Central memory CD4-positive, alpha-beta T cell (primary cell): Measurements from ENCODE around the gene ASAP2.

Experiments used
- DNase-seq: peaks from one replicate; pipeline ENCODE4 v3.0.0; 2022

The ASAP2 gene

DNA sequence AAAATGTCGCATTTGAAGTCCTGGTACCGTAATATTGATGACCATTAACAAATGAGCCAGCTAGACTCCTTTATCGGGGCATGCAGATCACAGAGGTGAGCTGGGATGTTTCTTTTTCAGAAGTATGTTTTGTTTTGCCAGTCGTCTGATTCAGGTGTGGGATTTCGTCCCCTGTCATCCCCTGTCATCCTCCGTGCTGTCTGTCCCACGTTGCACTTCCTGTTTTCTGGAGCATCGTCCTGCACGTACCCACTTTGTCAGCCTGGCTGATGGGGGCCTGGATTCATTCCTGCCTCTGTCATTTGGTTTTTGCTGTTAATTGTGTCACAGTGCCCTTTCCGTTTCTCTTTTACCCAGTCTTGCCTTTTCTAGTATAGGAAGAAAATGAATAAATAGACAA is 72.8 kb downstream of the ASAP2 start:
- no peak for DNase-seq

DNA sequence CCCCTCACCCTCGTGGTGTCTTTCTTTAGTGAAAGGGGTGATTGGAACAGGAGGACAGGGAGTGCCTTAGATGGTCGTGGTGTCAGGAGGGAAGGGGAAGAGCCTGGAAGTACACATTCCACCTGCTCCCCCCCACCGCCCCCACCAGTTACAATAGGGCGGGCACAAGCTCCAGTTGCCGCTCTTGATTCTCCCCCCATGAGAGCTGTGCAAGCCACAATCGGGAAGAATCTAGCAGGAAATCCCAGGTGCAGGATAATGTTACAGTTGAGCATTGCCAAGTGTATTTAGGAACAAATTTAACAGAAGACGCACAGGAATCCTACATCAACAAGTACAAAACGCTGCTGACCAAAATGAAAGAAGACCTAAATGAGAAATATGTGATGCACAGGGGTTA is 73.6 kb downstream of the ASAP2 start:
- no peak for DNase-seq

DNA sequence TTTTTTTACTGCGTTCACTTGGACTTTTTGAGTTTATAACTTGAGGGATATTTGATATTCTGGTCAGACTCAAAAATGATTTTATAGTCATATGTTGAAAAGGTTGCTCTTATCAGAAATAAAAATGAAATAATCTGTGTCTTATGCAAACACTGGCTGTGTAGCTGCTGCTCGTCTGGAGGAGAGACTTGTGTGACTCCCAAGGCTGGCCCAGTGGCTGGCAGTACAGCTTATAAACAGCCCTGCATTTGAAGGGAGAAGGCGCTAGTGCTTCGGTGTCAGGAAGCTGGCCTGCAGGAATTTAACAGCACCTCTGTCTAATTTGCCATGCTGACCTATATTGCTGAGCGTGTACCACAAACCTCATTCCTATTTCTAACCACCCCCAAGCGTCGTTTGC is 74.5 kb downstream of the ASAP2 start:
- DNase-seq, result no peak

DNA sequence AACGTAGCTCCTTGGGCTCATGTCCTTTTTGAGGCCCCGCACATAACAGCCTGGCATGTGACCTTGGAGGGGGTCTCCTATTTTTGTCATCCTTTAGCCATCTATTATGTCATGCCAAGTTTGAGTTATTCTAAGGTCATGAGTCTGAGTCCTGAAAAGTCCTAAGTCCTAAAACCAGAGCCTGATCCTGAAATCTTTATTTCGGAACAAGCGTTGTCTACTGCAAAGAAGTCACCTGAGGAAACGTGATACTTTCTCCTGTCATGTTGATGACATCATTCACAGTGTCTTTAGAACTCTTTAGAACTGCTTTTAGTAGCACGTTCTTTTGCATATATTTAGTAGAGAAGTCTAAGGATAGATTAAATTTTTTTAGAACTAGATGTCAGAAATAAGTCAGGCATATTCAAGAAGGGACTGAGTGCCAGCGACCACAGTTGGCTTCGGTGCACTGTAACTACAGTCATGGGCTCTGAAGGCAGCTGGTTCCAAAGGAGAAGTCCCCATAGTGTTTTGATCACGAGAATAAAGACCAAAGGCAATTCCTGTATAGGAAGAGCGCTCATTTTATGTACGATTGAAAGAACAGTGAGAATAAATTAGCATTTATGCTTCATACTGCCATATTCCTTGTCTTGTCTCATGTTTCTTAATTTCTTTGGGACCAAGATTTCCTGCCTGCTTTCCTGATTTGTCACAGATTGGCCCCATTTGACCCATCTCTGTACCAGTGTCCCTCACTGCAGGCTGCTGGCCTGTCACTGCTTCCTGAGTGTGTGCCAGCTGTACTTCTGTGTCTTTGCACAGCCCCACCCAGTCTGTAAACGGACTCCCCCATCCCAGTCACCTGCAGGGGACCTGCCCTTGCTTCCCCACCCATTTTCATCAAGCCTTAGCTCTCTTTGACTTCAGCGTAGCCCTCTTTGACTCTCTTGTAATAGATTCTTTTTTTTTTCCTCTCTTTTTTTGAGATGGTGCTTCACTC is 75.8 kb downstream of the ASAP2 start:
- DNase-seq, result no peak

DNA sequence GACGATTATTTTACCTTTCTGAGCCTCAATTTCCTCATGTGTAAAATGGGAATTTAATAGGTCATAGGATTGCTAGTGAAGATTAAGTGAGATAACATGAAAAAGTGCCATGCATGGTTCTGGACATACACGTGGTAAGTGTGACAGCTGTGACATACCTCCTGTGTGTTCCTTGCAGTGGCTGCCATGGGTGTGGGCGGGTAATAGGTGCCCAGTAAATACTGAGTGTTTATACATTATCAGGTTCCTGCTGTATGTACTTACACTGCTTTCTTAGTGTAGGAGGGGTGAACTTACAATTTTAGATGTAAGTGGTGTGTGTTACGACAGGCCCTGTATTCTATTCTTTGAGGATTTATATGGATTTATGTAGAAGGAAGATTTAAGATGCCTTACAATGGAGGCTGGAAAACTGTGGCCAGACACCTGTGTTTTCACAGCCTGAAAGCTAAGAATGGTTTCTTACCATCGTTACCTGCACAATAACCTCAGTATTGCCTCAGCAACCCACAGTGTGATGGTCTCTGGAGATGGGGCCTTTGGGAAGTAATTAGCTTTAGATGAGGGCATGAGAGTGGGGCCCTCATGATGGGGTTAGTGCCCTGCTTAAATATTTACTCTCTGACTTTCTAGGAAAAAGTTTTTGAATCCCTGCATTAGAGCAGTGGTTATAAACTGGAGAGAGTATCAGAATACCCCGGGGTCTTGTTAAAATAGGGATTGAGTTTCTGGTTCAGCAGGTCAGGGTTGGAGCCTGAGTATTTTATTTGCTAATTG is 78.1 kb downstream of the ASAP2 start:
- DNase-seq, result no peak

DNA sequence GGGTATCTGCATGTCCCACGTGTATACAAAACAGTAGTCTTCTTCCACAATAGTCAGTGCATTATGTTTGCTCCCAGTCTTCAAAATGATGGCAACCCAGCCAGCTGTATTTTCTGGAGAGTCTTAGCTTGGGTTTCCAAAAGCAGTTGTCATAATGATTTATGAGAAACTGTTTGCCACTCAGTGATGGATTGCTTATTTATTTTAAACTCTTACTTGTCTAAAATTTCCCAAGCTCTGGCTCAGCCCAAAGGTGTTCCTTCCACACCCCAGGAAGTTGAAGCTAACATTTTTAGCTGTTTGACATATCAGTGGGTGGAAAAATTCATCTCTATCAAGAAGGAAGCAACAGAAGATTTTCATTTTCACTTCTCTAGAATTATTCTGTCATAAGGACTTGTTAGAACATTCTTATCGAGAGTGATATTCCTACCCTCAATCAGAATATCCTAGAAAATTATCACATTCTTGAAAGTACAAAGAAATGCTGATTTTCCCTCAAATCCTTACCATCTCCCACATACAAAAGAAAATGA is 78.8 kb downstream of the ASAP2 start:
- DNase-seq, result no peak

DNA sequence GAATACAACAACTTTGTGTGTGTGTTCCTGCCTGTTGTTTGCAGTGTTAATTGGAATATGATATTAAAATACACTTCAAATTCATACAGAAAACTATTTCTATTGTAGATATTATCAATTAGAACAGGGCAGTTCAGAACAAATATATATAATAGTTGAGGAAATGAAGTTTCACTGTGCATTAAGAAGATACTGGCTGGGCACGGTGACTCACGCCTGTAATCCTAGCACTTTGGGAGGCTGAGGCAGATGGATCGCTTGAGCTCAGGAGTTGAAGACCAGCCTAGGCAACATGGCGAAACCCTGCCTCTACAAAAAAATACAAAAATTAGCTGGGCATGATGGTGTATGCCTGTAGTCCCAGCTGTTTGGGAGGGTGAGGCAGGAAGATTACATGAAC is 79.3 kb downstream of the ASAP2 start:
- no peak for DNase-seq

DNA sequence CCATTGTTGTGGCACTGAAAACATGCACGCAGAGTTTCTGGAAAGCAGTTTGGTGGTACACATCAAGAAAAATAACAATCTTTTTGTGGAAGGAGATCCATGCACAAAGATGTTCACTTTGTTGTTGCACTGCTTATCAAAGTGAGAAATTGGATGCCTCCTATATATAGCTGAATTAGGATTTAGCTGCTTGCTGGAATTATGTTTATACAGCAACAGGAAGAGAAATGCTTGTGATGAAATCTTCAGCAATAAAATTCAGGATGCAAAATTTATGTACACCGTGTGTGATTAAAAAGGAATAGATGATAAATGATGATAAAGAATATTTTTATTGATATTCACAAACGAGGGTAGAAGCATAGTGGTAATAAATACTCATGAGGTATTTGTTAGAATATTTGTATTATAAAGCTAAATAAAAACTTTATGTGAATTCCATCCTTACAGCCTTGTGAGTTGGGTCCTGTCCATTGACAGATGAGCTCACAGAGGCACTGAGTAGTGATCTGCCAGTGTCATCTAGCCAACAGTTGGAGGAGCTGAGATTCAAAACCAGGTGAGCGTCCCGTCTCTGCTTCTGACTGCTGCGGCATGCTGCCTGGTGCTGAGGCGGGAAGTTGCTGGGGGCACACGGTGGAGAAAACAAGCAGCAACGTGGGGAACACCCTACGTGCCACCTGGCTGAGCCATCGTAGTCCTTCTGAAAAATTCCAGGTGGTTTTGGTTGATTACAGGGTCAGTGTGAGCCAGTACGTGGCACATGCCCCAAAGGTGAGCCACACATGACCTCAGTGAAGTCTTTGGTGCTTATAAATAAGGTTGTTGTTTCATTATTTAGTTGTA is 80.2 kb downstream of the ASAP2 start:
- no peak for DNase-seq

DNA sequence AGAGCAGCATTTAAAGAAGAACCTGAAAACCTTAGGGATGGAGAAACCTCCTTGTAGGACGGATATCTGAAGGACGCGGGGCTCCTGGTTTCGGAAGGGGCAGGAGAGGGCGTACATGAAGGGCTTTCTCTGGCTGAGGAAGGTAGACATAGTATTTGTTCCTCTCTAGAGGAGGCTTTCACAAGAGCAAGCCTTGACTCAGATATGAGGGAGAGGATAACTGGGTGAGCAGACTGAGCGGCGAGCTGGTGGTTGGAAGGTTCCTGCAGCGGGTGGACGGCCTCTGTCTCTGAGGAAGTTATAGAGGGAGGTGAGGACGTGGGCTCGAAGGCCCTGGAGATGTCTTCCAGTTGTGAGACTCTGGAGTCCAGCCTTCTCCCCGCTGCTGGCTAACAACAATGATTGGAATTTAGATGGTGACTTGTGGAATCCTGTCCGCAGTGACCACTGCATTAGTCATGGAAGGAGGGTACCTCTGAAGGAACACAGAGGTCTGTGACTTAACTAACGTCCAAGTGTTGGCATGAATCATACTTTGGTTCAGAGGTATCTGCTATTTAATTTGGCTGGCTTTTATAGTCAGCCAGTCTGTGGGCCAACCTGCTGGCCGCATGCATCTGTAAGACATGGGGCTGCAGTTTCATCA is 80.9 kb downstream of the ASAP2 start:
- no peak for DNase-seq

DNA sequence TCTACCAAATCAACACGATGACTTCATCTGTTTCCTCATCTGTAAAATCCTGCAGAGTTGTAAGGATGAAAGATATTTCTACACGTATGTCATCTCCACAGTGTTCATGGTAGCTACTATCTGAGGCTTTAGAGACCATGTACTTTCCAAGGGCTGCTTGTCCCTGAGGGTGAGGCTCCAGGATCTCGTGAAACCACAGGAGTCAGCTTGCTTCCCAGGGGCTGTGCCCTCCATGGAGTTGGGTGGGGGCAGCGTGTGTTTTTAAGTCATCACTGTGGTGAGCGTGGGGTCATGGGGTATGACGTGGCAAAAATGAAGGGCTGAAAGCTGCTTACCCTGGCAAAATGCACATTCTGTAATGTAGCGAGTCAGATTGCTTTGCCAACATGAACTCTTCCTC is 81.6 kb downstream of the ASAP2 start:
- DNase-seq, result no peak

DNA sequence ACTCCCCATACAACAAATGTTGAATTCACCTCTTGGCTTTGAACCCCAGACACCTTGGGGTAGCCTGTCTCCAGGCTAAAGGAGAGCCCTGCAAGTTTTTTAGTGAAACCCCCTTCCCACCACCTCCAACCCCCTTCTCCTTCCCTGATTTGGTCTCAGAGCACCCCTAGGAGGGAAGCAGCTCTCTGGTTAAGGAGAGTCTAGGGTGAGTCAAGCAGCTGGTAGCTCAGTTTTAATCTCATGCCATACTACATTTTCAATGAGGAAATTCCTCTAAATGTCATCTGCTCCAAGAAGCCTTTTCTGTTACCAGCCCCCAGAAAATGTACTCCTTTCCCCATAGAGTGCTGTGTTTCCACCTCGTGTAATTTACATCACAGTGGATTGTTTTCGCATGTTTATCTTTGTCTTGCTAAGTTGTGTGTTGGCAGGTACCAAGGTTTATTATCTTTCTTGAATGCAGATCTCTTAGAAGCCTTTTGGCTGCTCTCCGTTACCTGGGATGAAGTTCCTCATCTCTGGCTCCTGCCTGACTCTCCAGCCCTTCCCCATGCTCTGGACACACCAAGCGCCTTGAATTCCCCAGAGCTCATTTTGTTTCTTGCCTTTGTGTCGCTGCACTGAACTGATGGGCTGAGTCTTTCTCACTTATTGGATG is 82.2 kb downstream of the ASAP2 start:
- no peak for DNase-seq

DNA sequence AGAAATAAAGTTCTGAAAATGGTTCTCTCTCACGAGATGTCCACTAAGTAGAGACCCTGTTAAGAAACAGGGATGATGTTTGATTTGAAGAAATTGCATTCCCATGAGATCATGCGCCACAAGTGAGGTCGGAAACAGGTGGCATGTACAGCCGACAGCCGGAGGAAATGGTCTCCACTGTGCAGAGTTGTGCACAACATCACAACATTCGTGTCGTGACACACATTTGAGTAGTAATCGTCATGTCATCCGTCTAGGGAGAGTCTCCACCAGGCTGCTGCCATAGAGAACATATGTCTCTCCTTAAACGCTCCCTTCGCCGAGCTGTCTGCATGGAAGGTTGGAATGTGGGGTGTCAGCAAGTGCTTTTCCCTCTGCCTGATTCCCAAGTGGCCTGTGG is 84.7 kb downstream of the ASAP2 start:
- no peak for DNase-seq

DNA sequence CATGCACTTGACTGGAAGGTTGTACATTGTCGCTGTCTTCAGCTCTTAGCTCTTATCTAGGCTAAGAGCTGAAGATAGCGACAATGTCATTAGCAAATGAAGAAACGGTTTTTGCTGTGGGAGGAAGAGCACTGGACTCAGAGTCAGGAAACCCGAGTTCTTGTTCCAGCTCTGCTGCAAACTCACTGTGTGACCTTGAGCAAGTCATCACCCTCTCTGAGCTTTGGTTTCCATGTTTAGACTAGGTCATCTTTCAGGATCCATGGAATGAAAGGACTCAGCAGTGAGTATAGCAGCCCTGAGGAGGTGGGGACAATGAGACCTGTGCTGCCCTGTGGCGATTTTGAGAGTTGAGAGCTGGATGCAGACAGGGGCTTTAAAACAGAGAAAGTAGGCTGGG is 85.3 kb downstream of the ASAP2 start:
- no peak for DNase-seq

DNA sequence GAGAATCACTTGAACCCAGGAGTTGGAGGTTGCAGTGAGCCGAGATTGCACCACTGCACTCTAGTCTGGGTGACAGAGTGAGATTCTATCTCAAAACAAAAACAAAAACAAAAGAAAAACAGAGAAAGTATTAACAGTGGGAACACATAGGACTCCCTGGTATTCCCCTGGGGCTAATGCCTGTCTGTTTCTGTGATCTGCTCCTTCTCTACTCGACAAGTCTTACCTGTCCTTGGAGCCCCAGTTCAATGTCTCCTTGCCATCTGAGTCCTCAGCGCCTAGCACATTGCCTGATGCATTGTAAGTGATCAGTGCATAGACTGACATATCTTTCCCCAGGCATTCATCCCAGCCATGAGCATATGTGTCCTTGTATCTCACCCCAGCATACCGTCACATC is 85.8 kb downstream of the ASAP2 start:
- no peak for DNase-seq

DNA sequence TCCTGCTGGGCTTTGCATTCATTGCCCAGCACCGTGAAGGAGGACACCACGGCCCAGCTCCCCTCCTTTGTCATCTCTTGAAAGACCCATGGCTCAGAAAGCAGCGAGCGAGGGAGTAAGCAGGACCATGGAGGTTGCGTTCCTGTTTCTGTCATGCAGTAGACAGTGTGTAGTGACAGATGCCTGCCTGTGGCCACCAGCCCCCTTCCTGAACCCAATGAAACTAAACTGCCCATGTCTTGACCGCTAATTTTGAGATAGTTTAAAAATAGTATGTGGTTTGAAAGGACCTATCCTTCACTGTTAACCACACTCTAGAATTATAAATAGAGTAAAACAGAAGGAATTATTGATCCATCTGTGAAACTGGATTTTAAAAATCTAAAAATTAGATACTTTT is 88.2 kb downstream of the ASAP2 start:
- DNase-seq, result no peak

DNA sequence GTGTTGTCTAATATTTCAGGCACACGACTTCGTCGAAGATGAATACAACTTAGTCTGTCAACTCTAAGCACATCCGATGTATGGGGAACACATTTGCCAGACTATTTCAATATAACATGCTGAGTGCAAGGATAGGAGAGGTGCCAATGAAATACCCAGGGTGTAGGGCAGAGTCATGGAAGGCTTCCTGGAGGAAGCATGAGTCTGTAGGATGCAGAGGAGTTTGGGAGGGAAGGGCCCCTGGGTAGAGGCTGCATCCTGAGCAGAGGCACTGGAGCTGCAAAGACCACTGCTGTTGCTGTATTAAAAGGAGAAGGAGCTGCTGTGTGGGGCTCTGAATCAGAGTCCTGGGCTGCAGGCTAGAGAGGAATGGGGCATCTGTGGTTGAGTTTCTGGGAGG is 89.9 kb downstream of the ASAP2 start:
- no peak for DNase-seq

DNA sequence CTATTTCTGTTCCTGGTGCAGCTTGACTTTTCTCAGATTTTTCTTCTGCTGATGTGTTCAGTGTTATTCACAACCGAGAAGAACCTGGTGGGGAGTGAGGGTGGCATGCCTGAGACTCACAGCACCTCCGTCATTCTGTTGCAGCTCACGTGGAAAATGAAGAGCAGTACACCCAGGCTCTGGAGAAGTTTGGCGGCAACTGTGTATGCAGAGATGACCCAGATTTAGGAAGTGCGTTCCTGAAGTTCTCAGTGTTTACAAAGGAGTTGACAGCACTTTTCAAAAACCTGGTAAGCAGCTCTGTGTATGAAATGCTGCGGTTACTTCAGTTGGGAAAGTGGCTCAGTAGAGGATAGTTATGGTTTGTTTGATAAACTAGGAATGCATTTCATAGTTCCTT is 90.5 kb downstream of the ASAP2 start:
- no peak for DNase-seq

DNA sequence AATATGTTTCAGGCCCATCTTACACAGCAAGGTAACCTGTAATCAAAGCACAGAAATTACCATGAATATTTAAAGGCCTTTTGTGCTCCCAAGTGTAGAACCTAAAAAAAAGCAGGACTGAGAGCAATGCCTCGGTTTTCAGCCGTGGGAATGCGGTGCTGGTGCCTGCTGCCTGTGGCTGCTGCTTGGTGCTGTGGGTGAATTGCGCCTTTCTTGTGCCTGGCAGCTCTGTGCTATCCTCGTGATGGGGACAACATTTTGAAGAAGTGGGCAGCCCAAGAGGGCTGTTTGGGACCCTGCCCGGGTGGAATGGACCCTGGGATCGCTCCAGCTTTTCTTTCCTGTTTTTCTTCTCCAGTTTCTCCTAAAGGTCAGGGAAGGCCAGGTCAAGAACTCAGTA is 91.2 kb downstream of the ASAP2 start:
- DNase-seq, result no peak

DNA sequence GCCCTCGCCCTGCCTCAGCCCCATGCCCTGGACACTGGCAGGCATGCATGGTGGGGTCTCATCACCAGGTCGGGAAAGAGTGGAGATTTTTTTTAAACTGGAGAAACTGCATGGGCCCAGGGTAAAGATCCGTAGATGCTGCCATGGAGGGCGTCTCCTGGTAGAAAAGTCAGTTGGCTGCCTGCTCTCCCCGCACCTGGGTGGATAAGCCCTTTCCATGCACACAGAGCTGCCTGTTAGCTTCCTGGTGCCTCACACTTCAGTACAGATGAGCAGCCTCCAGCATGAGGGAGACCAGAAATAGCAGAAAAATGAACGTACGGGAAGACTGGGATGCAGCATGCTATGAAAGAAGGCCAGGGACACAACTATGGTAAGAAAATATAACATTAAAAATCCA is 92.0 kb downstream of the ASAP2 start:
- DNase-seq, result no peak

DNA sequence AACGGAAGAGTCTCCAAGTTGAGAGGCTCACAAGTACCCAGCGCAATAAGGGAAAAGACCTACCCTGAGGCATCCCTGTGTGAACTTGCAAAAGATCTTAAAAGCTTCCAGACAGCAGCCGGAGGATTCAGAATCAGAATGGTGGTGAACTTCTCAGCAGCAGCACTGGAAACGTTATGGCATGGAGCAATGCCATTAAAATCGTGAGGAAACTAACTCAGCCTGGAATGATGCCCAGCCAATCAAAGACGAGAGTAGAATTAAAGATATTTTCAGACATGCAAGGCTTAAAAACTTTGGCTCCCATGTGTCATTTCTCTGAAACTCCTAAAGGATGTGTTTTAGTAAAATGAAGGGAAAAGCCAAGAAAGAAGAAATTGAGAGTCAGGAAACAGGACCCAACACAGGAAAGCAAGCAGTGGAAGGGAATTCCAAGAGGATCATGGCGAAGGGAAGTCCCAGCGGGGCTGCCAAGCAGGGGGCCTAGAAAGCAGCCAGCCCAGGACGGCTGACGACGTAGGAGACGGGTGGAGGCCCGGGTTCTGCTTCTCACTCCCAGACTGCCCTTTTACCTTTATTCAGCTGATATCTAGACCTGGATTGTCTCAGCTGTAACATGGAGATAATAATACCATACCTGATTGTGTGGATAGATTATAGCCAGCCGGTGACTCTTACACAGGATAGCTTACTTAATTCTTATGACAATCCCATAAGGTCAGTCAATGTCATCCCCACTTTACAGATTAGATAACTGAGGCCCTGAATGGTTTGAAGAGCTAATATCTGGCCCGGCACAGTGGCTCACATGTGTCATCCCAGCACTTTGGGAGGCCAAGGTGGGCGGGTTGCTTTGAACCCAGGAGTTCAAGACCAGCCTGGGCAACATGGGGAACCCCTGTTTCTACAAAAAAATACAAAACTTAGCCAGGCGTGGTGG is 92.8 kb downstream of the ASAP2 start:
- no peak for DNase-seq

DNA sequence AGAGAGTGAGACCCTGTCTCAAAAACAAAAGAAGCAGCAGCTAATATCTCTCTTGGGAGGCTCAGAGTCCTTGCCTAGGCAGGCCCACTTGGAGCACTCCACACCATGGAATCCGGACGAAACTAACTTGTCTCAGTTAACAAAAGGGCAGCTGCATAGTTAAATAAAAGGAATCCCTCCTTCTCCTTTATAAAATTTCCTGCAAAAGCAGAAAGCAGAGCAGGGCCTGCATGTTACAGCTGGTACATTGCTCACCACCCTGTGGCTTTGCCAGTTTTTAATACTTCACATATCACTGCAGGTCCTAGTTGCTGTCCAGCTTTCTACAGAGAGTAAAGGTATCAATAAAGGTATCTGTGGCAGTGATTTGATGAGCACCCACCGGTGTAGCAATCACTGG is 93.6 kb downstream of the ASAP2 start:
- DNase-seq, result no peak
